ENCODE data around the gene PTPRC.

DNA sequence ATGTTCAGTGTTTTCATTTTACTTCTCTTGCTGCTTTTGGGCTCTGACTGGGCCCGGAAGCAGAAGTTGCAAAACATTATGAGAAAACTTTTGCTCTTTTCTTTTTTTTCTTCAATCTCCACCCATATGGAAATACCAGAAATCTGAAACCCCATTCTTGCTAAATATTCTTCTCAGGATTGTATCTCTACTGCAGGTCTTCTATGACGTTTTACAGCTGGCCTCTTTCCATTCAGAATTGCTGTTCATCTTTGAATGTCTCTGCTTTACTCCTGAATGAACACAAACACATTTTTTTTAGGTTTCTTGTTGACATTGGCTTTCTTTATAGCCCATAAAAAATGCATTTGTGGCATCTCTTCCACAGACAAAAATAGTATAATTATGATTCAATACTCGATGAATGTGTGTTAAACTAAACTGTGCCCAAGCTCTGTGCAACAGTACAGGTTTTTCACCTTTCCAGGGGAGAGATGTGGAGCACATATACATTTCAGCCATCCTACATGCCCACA, 18.8 kb downstream of the PTPRC start:
- TF ChIP-seq TAF1 (IDR thresholded peaks at IDR 0.05; ENCODE audit: low read depth) (no peak), CREB1 (IDR thresholded peaks at IDR 0.05; ENCODE audit: low read depth) (no peak), MAX (IDR thresholded peaks at IDR 0.05) (no peak), RAD21 (IDR thresholded peaks at IDR 0.05; ENCODE audit: low read depth) (peak; percentile 13; the same call in 1 of the 2 replicates), YY1 (IDR thresholded peaks at IDR 0.05; ENCODE audit: low read depth) (no peak), TCF12 (IDR thresholded peaks at IDR 0.05; ENCODE audit: low read depth) (peak; percentile 86), EP300 (IDR thresholded peaks at IDR 0.05; ENCODE audit: borderline replicate concordance) (peak; percentile 88), CEBPB (IDR thresholded peaks at IDR 0.05) (peak; percentile 86), TEAD4 (IDR thresholded peaks at IDR 0.05) (peak; percentile 63), NFIC (IDR thresholded peaks at IDR 0.05) (peak; percentile 74), REST (IDR thresholded peaks at IDR 0.05; ENCODE audit: low read depth) (no peak)
- TF ChIP-seq, protein P1, sequence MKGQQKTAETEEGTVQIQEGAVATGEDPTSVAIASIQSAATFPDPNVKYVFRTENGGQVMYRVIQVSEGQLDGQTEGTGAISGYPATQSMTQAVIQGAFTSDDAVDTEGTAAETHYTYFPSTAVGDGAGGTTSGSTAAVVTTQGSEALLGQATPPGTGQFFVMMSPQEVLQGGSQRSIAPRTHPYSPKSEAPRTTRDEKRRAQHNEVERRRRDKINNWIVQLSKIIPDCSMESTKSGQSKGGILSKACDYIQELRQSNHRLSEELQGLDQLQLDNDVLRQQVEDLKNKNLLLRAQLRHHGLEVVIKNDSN (IDR thresholded peaks at IDR 0.05), result no peak

All from Ishikawa (cell line).